Stomach (tissue), 9 donors: ENCODE data around the gene STIM2. TPM values are rescaled to one million over a fixed set of nuclear protein-coding genes. Genes with fewer than 3 reads are reported as not detected.

Experiments
- DNase-seq, 2 donors: peaks; one replicate each; pipeline versions ENCODE4 v3.0.0 to v3.0.0-alpha.2; 2013 to 2019
- H3K27ac ChIP-seq, 5 donors: fragments of 200-600 bp in 4 of 5; sonication (generic) in 4 of 5; one replicate each; pipeline ENCODE4 v1.5.1; 2013 to 2019; ENCODE audit warnings: mild to moderate bottlenecking in 1 of 5, moderate library complexity in 1 of 5
- H3K27me3 ChIP-seq, 3 donors: fragments of 200-600 bp; sonication (generic); one replicate each; pipeline ENCODE4 v1.5.1; 2017 to 2019; ENCODE audit warnings: mixed run types in 1 of 3
- H3K36me3 ChIP-seq, 4 donors: fragments of 200-600 bp; sonication (generic); 1 replicate in 3 of 4; 2 replicates in 1 of 4; pipeline ENCODE4 v1.5.1; 2016 to 2019
- H3K4me1 ChIP-seq, 4 donors: fragments of 200-600 bp; sonication (generic); one replicate each; pipeline ENCODE4 v1.5.1; 2016 to 2019
- H3K4me3 ChIP-seq, 4 donors: fragments of 200-600 bp; sonication (generic) in 3 of 4; one replicate each; pipeline ENCODE4 v1.5.1; 2016 to 2019; ENCODE audit warnings: mild to moderate bottlenecking in 1 of 4
- H3K9me3 ChIP-seq, 4 donors: fragments of 200-600 bp; sonication (generic); one replicate each; pipeline ENCODE4 v1.5.1; 2016 to 2019
- CTCF ChIP-seq, 7 experiments: fragments of 450-650 bp in 4 of 7; fragments of 200-600 bp in 3 of 7; sonication (generic) in 3 of 7; IDR thresholded peaks; one replicate each; pipeline ENCODE4 v1.5.1; 2016 to 2019; ENCODE audit warnings: antibody characterized with exemption in 7 of 7, control low read depth in 2 of 7, mild to moderate bottlenecking in 1 of 7
- EP300 ChIP-seq: sonication (generic); formaldehyde crosslinking; IDR thresholded peaks from one replicate; pipeline ENCODE4 v1.6.1; 2017; ENCODE audit warnings: antibody characterized with exemption
- POLR2A ChIP-seq, 4 donors: fragments of 450-650 bp; IDR thresholded peaks; one replicate each; pipeline ENCODE4 v1.6.1; 2016; ENCODE audit warnings: antibody characterized with exemption in 4 of 4, control low read depth in 2 of 4, mild to moderate bottlenecking in 1 of 4, moderate library complexity in 1 of 4
- POLR2AphosphoS5 ChIP-seq, 3 donors: sonication (generic); formaldehyde crosslinking; IDR thresholded peaks; one replicate each; pipeline ENCODE4 v1.6.1; 2016; ENCODE audit warnings: antibody characterized with exemption in 3 of 3
- WGBS, 5 donors: extraction: QIAGEN DNeasy Blood & Tissue Kit in 3 of 5; methylation state at CpG; one replicate each; pipeline versions ENCODE4 v1.1.5 to v1.1.7; 2013 to 2018; 5-methylcytosine and 5-hydroxymethylcytosine counted together
- intact Hi-C: fragments of 100-400 bp; cut with DNase I; formaldehyde crosslinking; loops from one replicate; pipeline ENCODE4 v1.15.1; 2023; ENCODE audit warnings: low total_unique reads
- polyA plus RNA-seq, 3 donors: library from polyadenylated mRNA; stranded (reverse); fragments of 200-250 nt; gene quantifications; one replicate each; pipeline ENCODE4 v1.2.3, GENCODE V29; 2013
- total RNA-seq, 5 donors: library from RNA; depleted of rRNA; stranded (reverse); fragments of >200 nt; gene quantifications; one replicate each; pipeline versions ENCODE4 v1.1.0 to v1.2.3, GENCODE V29; 2014 to 2016
- donor health status: healthy with polysubstance abuse.
- donor health status: Bipolar disorder and iron deficiency.
- donor health status: healthy.

The STIM2 gene
- total and polyA plus RNA-seq, 8 donors: 4.4 to 32.7 (median 21.7) TPM

- Histone ChIP-seq H3K4me1 (peaks cover 0 to 7% (median 0%) of the 10 kb centered on the region in 4 donors), H3K4me3 (no peak overlapping the region), H3K27me3 (no peaks in the 10 kb centered on the region), H3K36me3 (peaks cover 0 to 11% (median 0%) of the 10 kb centered on the region in 4 donors), H3K27ac (no peak overlapping the region), H3K9me3 (no peaks in the 10 kb centered on the region)
- no peak for DNase-seq
- TF ChIP-seq CTCF (IDR thresholded peaks at IDR 0.05) (no peak), EP300 (no peak), POLR2AphosphoS5 (IDR thresholded peaks at IDR 0.05) (no peak), POLR2A (IDR thresholded peaks at IDR 0.05) (no peak)
- intact Hi-C loops: no loop called here
These were observed 139.0 kb downstream of the STIM2 start for GRCh38 chr4:26999689-27000088.

- DNase-seq: no peak
- no peaks in the 10 kb centered on the region for H3K27me3 ChIP-seq
- no peak for TF ChIP-seq CTCF (IDR thresholded peaks at IDR 0.05)
- TF ChIP-seq POLR2A (IDR thresholded peaks at IDR 0.05): no peak
- no peak for TF ChIP-seq POLR2AphosphoS5 (IDR thresholded peaks at IDR 0.05)
- TF ChIP-seq EP300: no peak
- H3K4me1 ChIP-seq: peaks cover 0 to 7% (median under 1%) of the 10 kb centered on the region in 4 donors
- H3K36me3 ChIP-seq: peaks cover 0 to 11% (median 0%) of the 10 kb centered on the region in 4 donors
- no peak overlapping the region for H3K27ac ChIP-seq
- 76 to 92% (median 82%) methylated on average over 2 of the region's 2 CpGs for WGBS, 5 donors
- intact Hi-C loops: no loop called here
- H3K4me3 ChIP-seq: no peak overlapping the region
- no peaks in the 10 kb centered on the region for H3K9me3 ChIP-seq
These were observed 139.5 kb downstream of the STIM2 start for GRCh38 chr4:27000122-27000521.

- TF ChIP-seq POLR2A (IDR thresholded peaks at IDR 0.05): no peak
- no peak for TF ChIP-seq POLR2AphosphoS5 (IDR thresholded peaks at IDR 0.05)
- peak in 1 of 7 experiments; percentile 14 for TF ChIP-seq CTCF (IDR thresholded peaks at IDR 0.05)
- DNase-seq: peak in 1 of 2 donors; percentile 47
- no peak overlapping the region for H3K27ac ChIP-seq
- no peaks in the 10 kb centered on the region for H3K9me3 ChIP-seq
- intact Hi-C loops: no loop called here
- 68 to 80% (median 76%) methylated on average over 1 of the region's 1 CpG for WGBS, 5 donors
- H3K36me3 ChIP-seq: peaks cover 0 to 11% (median 0%) of the 10 kb centered on the region in 4 donors
- H3K4me3 ChIP-seq: no peak overlapping the region
- H3K4me1 ChIP-seq: peaks cover 0 to 13% (median 5%) of the 10 kb centered on the region in 4 donors
- no peaks in the 10 kb centered on the region for H3K27me3 ChIP-seq
These were observed 140.2 kb downstream of the STIM2 start for GRCh38 chr4:27000820-27001219.

DNA sequence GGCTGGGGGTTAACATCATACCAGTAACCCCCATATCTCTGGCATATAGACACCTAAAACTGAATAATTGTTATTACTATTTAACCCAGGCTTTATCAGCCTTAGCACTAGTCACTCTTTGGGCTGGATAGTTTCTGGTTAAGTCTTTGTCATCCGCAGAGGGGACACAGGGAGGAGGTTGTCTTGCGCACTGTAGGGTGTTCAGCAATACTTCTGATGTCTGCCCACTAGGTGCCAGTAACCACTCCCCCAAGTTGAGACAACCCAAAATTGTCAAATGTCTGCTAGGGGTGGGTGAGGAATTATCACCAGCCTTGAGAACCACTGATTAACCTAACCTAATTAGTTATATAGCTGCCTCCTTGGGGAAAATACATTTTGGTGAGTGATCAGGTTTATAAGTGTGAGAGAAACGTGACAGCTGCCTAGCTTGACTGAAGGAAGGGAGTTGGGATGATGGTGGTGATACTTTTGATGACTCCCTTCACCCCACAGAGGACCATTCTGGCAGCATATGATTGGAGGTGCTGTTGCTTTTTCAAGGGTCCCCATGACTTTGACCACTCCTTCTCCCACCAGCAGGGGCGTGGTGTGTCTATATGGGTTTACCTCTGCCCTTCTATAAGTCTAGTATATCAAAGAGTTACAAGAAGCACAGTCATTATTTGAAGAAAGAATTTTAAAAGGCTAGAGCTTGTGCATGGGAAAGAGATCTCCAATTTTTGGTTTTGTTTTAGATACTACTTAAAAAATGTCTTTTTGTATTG lies 140.9 kb downstream of the STIM2 start:
- no peak for DNase-seq
- H3K9me3 ChIP-seq: no peaks in the 10 kb centered on the region
- H3K27ac ChIP-seq: no peak overlapping the region
- intact Hi-C loops: no loop called here
- H3K27me3 ChIP-seq: no peaks in the 10 kb centered on the region
- no peak overlapping the region for H3K4me3 ChIP-seq
- no peak for TF ChIP-seq POLR2A (IDR thresholded peaks at IDR 0.05)
- TF ChIP-seq EP300: no peak
- no peak for TF ChIP-seq POLR2AphosphoS5 (IDR thresholded peaks at IDR 0.05)
- TF ChIP-seq CTCF (IDR thresholded peaks at IDR 0.05): no peak
- 89 to 99% (median 94%) methylated on average over 4 of the region's 4 CpGs for WGBS, 5 donors
- peaks cover 5 to 20% (median 12%) of the 10 kb centered on the region in 4 donors for H3K4me1 ChIP-seq
- H3K36me3 ChIP-seq: peaks cover 0 to 11% (median 0%) of the 10 kb centered on the region in 4 donors
